Measurements from ENCODE around the gene DIAPH2.

DIAPH2 gene

DNA sequence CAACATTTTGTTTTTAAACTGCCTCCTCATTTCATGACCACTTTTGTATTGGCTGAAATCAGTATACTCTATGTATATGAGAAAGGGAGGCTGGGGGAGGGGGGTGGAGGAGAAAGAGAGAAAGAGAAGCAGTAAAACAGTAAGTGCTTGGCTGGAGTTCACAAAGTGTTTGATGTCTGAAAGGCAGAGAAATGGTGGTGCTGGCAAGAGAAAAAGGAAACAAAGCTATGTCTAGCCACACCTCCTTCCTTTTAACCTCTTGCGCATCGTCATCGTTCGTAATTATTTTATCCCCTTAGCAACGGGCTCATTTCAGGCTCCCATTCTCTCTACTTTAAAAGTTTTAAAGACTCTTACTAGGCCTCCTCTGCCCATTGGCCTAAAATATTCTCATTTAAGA is 224.6 kb downstream of the DIAPH2 start:
- Histone ChIP-seq H3K27me3 (replicated peaks in 2 of 5; ENCODE audit: control insufficient read depth in 4 of 5, insufficient read depth in 5 of 5, low read length in 4 of 5) (no peaks in the 10 kb centered on the region), H3K4me1 (ENCODE audit: control extremely low read depth in 1 of 4, control insufficient read depth in 4 of 4, insufficient read depth in 4 of 4, low read length in 3 of 4) (peaks cover 0 to 4% (median 0%) of the 10 kb centered on the region in 4 experiments), H3K4me3 (ENCODE audit: control insufficient read depth in 1 of 7, extremely low read depth in 1 of 7, insufficient read depth in 4 of 7, low read depth in 2 of 7, low read length in 6 of 7) (no peak overlapping the region), H3K9me3 (ENCODE audit: control extremely low read depth in 1 of 5, control insufficient read depth in 4 of 5, insufficient read depth in 2 of 5, low read depth in 1 of 5, low read length in 4 of 5) (no peaks in the 10 kb centered on the region), H3K27ac (ENCODE audit: insufficient read depth in 1 of 2, low read depth in 1 of 2, low read length in 2 of 2, poor library complexity in 1 of 2, severe bottlenecking in 2 of 2) (no peak overlapping the region), H3K36me3 (ENCODE audit: control insufficient read depth in 4 of 4, insufficient read depth in 4 of 4, low read length in 3 of 4) (no peaks in the 10 kb centered on the region)
- ChIA-PET POLR2A (no interaction called here), CTCF (no interaction called here)
- 84% methylated on average over 5 of the region's 5 CpGs for WGBS (ENCODE audit: insufficient coverage)
- peak in 1 of 3 donors; percentile 3 for DNase-seq

DNA sequence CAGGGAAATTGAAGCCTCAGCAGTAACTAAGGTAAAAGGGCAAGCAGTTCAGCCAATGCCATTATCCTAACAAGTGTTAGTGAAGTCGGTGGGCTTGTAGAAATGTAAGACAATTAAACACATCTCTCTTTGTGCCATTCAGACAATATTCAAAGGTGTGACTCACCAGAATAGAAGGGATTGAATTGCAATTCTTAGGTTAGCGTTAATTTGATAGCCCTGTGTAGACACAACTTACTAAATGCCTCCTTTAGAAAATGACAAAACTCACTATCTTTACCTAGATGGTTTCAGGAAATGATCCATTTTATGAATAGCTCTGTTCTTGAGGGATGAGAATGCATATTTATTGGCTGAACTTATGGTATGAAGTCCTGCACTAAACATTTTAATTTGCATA is 234.2 kb downstream of the DIAPH2 start:
- no peak for DNase-seq
- H3K9me3 ChIP-seq (ENCODE audit: control extremely low read depth in 1 of 5, control insufficient read depth in 4 of 5, insufficient read depth in 2 of 5, low read depth in 1 of 5, low read length in 4 of 5) = no peaks in the 10 kb centered on the region
- no peaks in the 10 kb centered on the region for H3K27me3 ChIP-seq (replicated peaks in 2 of 5; ENCODE audit: control insufficient read depth in 4 of 5, insufficient read depth in 5 of 5, low read length in 4 of 5)
- no CpG with 5 or more reads among the region's 2 CpGs for WGBS (ENCODE audit: insufficient coverage)
- POLR2A ChIA-PET = no interaction called here
- CTCF ChIA-PET = no interaction called here
- H3K36me3 ChIP-seq (ENCODE audit: control insufficient read depth in 4 of 4, insufficient read depth in 4 of 4, low read length in 3 of 4) = peaks cover 0 to 4% (median 0%) of the 10 kb centered on the region in 4 experiments
- H3K4me1 ChIP-seq (ENCODE audit: control extremely low read depth in 1 of 4, control insufficient read depth in 4 of 4, insufficient read depth in 4 of 4, low read length in 3 of 4) = no peaks in the 10 kb centered on the region
- H3K27ac ChIP-seq (ENCODE audit: insufficient read depth in 1 of 2, low read depth in 1 of 2, low read length in 2 of 2, poor library complexity in 1 of 2, severe bottlenecking in 2 of 2) = no peak overlapping the region
- H3K4me3 ChIP-seq (ENCODE audit: control insufficient read depth in 1 of 7, extremely low read depth in 1 of 7, insufficient read depth in 4 of 7, low read depth in 2 of 7, low read length in 6 of 7) = no peak overlapping the region

DNA sequence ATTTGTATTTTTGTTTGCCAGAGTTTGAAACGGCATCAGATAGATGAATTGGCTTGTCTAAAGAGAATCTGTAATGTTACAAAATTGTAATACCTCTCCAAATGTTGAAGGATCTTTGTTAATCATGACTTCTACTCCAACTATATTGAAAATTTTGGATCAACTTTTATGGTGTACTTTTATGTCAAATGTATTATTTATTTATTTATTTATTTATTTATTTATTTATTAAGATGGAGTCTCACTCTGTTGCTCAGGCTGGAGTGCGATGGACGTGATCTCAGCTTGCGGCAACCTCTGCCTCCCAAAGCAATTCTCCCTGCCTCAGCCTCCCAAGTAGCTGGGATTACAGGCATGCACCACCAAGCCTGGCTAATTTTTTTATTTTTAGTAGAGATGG is 235.0 kb downstream of the DIAPH2 start:
- no CpG with 5 or more reads among the region's 4 CpGs for WGBS (ENCODE audit: insufficient coverage)
- CTCF ChIA-PET = no interaction called here
- H3K4me1 ChIP-seq (ENCODE audit: control extremely low read depth in 1 of 4, control insufficient read depth in 4 of 4, insufficient read depth in 4 of 4, low read length in 3 of 4) = no peaks in the 10 kb centered on the region
- H3K27me3 ChIP-seq (replicated peaks in 2 of 5; ENCODE audit: control insufficient read depth in 4 of 5, insufficient read depth in 5 of 5, low read length in 4 of 5) = no peaks in the 10 kb centered on the region
- peaks cover 0 to 4% (median 0%) of the 10 kb centered on the region in 4 experiments for H3K36me3 ChIP-seq (ENCODE audit: control insufficient read depth in 4 of 4, insufficient read depth in 4 of 4, low read length in 3 of 4)
- H3K9me3 ChIP-seq (ENCODE audit: control extremely low read depth in 1 of 5, control insufficient read depth in 4 of 5, insufficient read depth in 2 of 5, low read depth in 1 of 5, low read length in 4 of 5) = peaks cover 0 to 1% (median 0%) of the 10 kb centered on the region in 5 experiments
- DNase-seq = no peak
- POLR2A ChIA-PET = no interaction called here
- no peak overlapping the region for H3K4me3 ChIP-seq (ENCODE audit: control insufficient read depth in 1 of 7, extremely low read depth in 1 of 7, insufficient read depth in 4 of 7, low read depth in 2 of 7, low read length in 6 of 7)
- no peak overlapping the region for H3K27ac ChIP-seq (ENCODE audit: insufficient read depth in 1 of 2, low read depth in 1 of 2, low read length in 2 of 2, poor library complexity in 1 of 2, severe bottlenecking in 2 of 2)

DNA sequence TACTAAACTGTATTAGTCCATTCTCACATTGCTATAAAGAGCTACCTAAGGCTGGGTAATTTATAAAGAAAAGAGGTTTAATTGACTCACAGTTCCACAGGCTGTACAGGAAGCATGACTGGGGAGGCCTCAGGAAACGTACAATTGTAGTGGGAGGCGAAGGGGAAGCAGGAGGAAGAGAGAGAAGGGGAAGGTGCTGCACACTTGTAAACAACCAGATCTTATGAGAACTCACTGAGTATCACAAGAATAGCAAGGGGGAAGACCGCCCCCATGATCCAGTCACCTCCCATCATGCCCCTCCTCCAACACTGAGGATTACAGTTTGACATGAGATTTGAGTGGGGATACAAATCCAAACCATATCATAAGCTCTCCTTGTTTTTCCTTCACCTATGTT is 239.9 kb downstream of the DIAPH2 start:
- ChIA-PET POLR2A (no interaction called here), CTCF (no interaction called here)
- H3K36me3 ChIP-seq (ENCODE audit: control insufficient read depth in 4 of 4, insufficient read depth in 4 of 4, low read length in 3 of 4) = peaks cover 0 to 4% (median 0%) of the 10 kb centered on the region in 4 experiments
- whole genome bisulfite sequencing (ENCODE audit: insufficient coverage) = 0% methylated on average over 1 of the region's 3 CpGs
- no peaks in the 10 kb centered on the region for H3K4me1 ChIP-seq (ENCODE audit: control extremely low read depth in 1 of 4, control insufficient read depth in 4 of 4, insufficient read depth in 4 of 4, low read length in 3 of 4)
- H3K27ac ChIP-seq (ENCODE audit: insufficient read depth in 1 of 2, low read depth in 1 of 2, low read length in 2 of 2, poor library complexity in 1 of 2, severe bottlenecking in 2 of 2) = no peak overlapping the region
- no peak for DNase-seq
- peaks cover 0 to 2% (median 0%) of the 10 kb centered on the region in 5 experiments for H3K9me3 ChIP-seq (ENCODE audit: control extremely low read depth in 1 of 5, control insufficient read depth in 4 of 5, insufficient read depth in 2 of 5, low read depth in 1 of 5, low read length in 4 of 5)
- no peak overlapping the region for H3K4me3 ChIP-seq (ENCODE audit: control insufficient read depth in 1 of 7, extremely low read depth in 1 of 7, insufficient read depth in 4 of 7, low read depth in 2 of 7, low read length in 6 of 7)
- H3K27me3 ChIP-seq (replicated peaks in 2 of 5; ENCODE audit: control insufficient read depth in 4 of 5, insufficient read depth in 5 of 5, low read length in 4 of 5) = no peaks in the 10 kb centered on the region

DNA sequence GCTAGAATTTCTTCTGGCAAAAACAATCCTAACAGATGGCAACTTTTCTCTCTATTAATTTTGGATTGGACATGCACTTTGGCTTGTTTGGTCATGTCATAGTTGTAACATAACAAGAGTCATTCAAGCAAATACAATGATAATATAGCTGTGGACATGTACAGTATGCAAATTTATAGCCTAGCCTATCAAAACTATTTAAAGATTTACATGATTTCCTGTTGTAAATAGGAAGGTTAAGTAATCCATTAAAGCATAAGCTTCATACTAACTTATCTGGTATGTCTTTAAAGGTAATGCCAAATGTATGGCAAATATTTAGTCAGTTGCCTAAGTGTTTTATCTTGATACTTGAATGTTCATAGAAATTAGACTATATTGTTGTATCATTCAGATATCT is 244.4 kb downstream of the DIAPH2 start:
- Histone ChIP-seq H3K9me3 (ENCODE audit: control extremely low read depth in 1 of 5, control insufficient read depth in 4 of 5, insufficient read depth in 2 of 5, low read depth in 1 of 5, low read length in 4 of 5) (peaks cover 0 to 2% (median 0%) of the 10 kb centered on the region in 5 experiments), H3K4me3 (ENCODE audit: control insufficient read depth in 1 of 7, extremely low read depth in 1 of 7, insufficient read depth in 4 of 7, low read depth in 2 of 7, low read length in 6 of 7) (no peak overlapping the region), H3K27me3 (replicated peaks in 2 of 5; ENCODE audit: control insufficient read depth in 4 of 5, insufficient read depth in 5 of 5, low read length in 4 of 5) (no peaks in the 10 kb centered on the region), H3K27ac (ENCODE audit: insufficient read depth in 1 of 2, low read depth in 1 of 2, low read length in 2 of 2, poor library complexity in 1 of 2, severe bottlenecking in 2 of 2) (no peak overlapping the region), H3K4me1 (ENCODE audit: control extremely low read depth in 1 of 4, control insufficient read depth in 4 of 4, insufficient read depth in 4 of 4, low read length in 3 of 4) (no peaks in the 10 kb centered on the region), H3K36me3 (ENCODE audit: control insufficient read depth in 4 of 4, insufficient read depth in 4 of 4, low read length in 3 of 4) (no peaks in the 10 kb centered on the region)
- CTCF ChIA-PET = no interaction called here
- DNase-seq = no peak
- POLR2A ChIA-PET = no interaction called here

DNA sequence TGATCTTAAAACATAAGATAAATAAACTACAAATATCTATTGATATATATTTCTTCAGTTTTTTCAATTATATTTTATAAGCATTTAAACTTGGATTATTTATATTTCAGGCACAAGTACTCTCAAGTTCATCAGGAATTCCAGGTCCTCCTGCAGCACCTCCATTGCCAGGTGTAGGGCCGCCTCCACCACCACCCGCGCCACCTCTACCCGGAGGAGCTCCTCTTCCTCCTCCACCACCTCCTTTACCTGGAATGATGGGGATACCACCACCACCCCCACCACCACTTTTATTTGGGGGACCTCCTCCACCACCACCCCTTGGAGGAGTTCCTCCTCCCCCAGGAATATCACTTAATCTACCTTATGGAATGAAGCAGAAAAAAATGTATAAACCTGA is 273.1 kb downstream of the DIAPH2 start:
- peaks cover 2 to 10% (median 7%) of the 10 kb centered on the region in 5 experiments for H3K9me3 ChIP-seq (ENCODE audit: control extremely low read depth in 1 of 5, control insufficient read depth in 4 of 5, insufficient read depth in 2 of 5, low read depth in 1 of 5, low read length in 4 of 5)
- H3K27ac ChIP-seq (ENCODE audit: insufficient read depth in 1 of 2, low read depth in 1 of 2, low read length in 2 of 2, poor library complexity in 1 of 2, severe bottlenecking in 2 of 2) = no peak overlapping the region
- DNase-seq = no peak
- POLR2A ChIA-PET = no interaction called here
- H3K4me1 ChIP-seq (ENCODE audit: control extremely low read depth in 1 of 4, control insufficient read depth in 4 of 4, insufficient read depth in 4 of 4, low read length in 3 of 4) = no peaks in the 10 kb centered on the region
- H3K36me3 ChIP-seq (ENCODE audit: control insufficient read depth in 4 of 4, insufficient read depth in 4 of 4, low read length in 3 of 4) = peaks cover 0 to 25% (median 1%) of the 10 kb centered on the region in 4 experiments
- no peaks in the 10 kb centered on the region for H3K27me3 ChIP-seq (replicated peaks in 2 of 5; ENCODE audit: control insufficient read depth in 4 of 5, insufficient read depth in 5 of 5, low read length in 4 of 5)
- CTCF ChIA-PET = no interaction called here
- 100% methylated on average over 4 of the region's 4 CpGs for WGBS (ENCODE audit: insufficient coverage)
- no peak overlapping the region for H3K4me3 ChIP-seq (ENCODE audit: control insufficient read depth in 1 of 7, extremely low read depth in 1 of 7, insufficient read depth in 4 of 7, low read depth in 2 of 7, low read length in 6 of 7)

DNA sequence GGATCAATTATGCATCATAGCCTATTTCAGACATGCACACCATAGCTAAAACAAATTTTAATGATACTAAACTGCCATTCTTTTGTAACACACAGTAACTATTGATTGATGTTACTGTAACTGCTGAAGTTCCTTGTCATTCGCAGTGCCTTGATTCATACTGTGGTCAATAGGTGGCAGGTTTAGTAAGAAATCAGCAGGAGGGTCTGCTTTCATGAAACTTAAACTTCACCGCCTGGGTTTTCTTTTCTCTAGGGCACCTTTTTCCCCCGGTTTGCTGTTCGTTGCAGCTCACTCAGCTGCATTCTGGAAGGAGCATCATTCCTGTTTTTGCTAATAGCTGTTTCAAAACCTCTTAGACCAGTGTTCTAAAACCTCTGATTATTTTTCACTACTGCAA is 287.2 kb downstream of the DIAPH2 start:
- no peak overlapping the region for H3K27ac ChIP-seq (ENCODE audit: insufficient read depth in 1 of 2, low read depth in 1 of 2, low read length in 2 of 2, poor library complexity in 1 of 2, severe bottlenecking in 2 of 2)
- no peaks in the 10 kb centered on the region for H3K27me3 ChIP-seq (replicated peaks in 2 of 5; ENCODE audit: control insufficient read depth in 4 of 5, insufficient read depth in 5 of 5, low read length in 4 of 5)
- POLR2A ChIA-PET = no interaction called here
- H3K4me1 ChIP-seq (ENCODE audit: control extremely low read depth in 1 of 4, control insufficient read depth in 4 of 4, insufficient read depth in 4 of 4, low read length in 3 of 4) = no peaks in the 10 kb centered on the region
- H3K36me3 ChIP-seq (ENCODE audit: control insufficient read depth in 4 of 4, insufficient read depth in 4 of 4, low read length in 3 of 4) = peaks cover 0 to 5% (median 0%) of the 10 kb centered on the region in 4 experiments
- no peak for DNase-seq
- CTCF ChIA-PET = no interaction called here
- no peak overlapping the region for H3K4me3 ChIP-seq (ENCODE audit: control insufficient read depth in 1 of 7, extremely low read depth in 1 of 7, insufficient read depth in 4 of 7, low read depth in 2 of 7, low read length in 6 of 7)
- WGBS (ENCODE audit: insufficient coverage) = 53% methylated on average over 3 of the region's 4 CpGs
- H3K9me3 ChIP-seq (ENCODE audit: control extremely low read depth in 1 of 5, control insufficient read depth in 4 of 5, insufficient read depth in 2 of 5, low read depth in 1 of 5, low read length in 4 of 5) = peaks cover 0 to 3% (median 2%) of the 10 kb centered on the region in 5 experiments

Data from common myeloid progenitor, CD34-positive (primary cell).